Activated T-cell treated with anti-CD3 and anti-CD28 coated beads for 4 hours (primary cell): ENCODE measurements around the gene ZNF385D.

Source experiments
- DNase-seq: peaks from one replicate; pipeline ENCODE4 v3.0.0-alpha.2; 2020

Gene ZNF385D

GRCh38 chr3:21747966-21748555 is 2.9 kb downstream of the ZNF385D start:
- DNase-seq, result no peak

GRCh38 chr3:21747376-21747775 is 3.6 kb downstream of the ZNF385D start:
- no peak for DNase-seq

GRCh38 chr3:21745966-21746365 is 5.0 kb downstream of the ZNF385D start:
- no peak for DNase-seq

- DNase-seq, result no peak
Observed at GRCh38 chr3:21744793-21745192, 6.2 kb downstream of the ZNF385D start.

- DNase-seq, result no peak
Observed at GRCh38 chr3:21738935-21739702, 11.9 kb downstream of the ZNF385D start.

- DNase-seq, result no peak
Observed at GRCh38 chr3:21738283-21738682, 12.7 kb downstream of the ZNF385D start.

- DNase-seq, result no peak
Observed at GRCh38 chr3:21734746-21735145, 16.3 kb downstream of the ZNF385D start.

- DNase-seq, result no peak
Observed at GRCh38 chr3:21729888-21730459, 21.0 kb downstream of the ZNF385D start.

GRCh38 chr3:21729331-21729730 is 21.7 kb downstream of the ZNF385D start:
- DNase-seq, result no peak

- DNase-seq, result no peak
Observed at GRCh38 chr3:21722768-21723167, 28.2 kb downstream of the ZNF385D start.

GRCh38 chr3:21722301-21722700 is 28.7 kb downstream of the ZNF385D start:
- DNase-seq, result no peak

GRCh38 chr3:21718943-21719591 is 31.9 kb downstream of the ZNF385D start:
- no peak for DNase-seq

- DNase-seq, result no peak
Observed at GRCh38 chr3:21718161-21718765, 32.7 kb downstream of the ZNF385D start.

- DNase-seq, result no peak
Observed at GRCh38 chr3:21715662-21716061, 35.3 kb downstream of the ZNF385D start.

GRCh38 chr3:21705769-21706168 is 45.2 kb downstream of the ZNF385D start:
- DNase-seq, result no peak

- DNase-seq, result no peak
Observed at GRCh38 chr3:21704796-21705195, 46.2 kb downstream of the ZNF385D start.

- DNase-seq, result no peak
Observed at GRCh38 chr3:21703291-21703690, 47.7 kb downstream of the ZNF385D start.

- DNase-seq, result no peak
Observed at GRCh38 chr3:21697707-21698106, 53.3 kb downstream of the ZNF385D start.

GRCh38 chr3:21694506-21694905 is 56.5 kb downstream of the ZNF385D start:
- no peak for DNase-seq

GRCh38 chr3:21691036-21691435 is 60.0 kb downstream of the ZNF385D start:
- DNase-seq, result no peak

GRCh38 chr3:21682206-21682605 is 68.8 kb downstream of the ZNF385D start:
- no peak for DNase-seq

GRCh38 chr3:21673393-21673792 is 77.6 kb downstream of the ZNF385D start:
- DNase-seq, result no peak

- DNase-seq, result no peak
Observed at GRCh38 chr3:21672303-21672702, 78.7 kb downstream of the ZNF385D start.
